NCI-H748 (cell line): ENCODE measurements around the gene ADAMTS2.
"Not testable (repeated sequence)": the region's sequence is repeated elsewhere in the genome, so short reads cannot be mapped to it uniquely, and the experiment has no call there.

Experiments used
- DNase-seq: peaks from one replicate; lab custom pipeline; 2025; ENCODE audit not compliant: unreplicated experiment; lab: John Stamatoyannopoulos, UW

The ADAMTS2 gene

DNA sequence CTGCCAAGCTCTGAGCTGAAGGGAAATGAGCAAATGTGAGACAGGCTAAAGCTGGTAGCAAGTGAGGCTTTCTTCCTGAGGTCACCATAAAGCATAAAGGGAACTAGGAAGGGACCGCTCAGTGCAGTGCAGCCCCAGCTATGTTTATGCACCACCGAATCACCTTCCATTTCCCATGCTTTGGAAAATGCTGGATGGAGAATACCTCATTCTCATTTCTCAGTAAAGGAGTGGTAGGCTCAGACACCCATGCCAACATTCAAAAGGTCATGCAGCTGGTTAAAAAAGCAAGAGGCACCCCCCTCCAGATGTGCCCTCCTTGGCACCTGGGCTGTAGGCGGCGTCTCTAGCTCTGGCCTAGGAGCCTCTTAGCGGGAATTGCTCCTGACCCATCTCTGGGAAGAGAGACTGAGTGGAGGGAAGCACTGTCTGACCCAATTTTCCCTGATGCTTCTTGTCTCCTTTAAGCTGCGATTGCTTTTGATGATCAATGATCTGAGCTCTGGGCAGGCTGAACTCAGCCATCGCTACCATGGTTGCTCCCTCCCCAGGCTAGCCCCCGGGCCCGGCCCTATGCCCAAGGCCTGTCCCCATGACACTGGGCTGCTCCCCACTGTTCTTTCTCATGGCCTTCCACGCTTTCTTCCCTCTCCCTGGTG, 226.4 kb downstream of the ADAMTS2 start:
- DNase-seq = no peak

DNA sequence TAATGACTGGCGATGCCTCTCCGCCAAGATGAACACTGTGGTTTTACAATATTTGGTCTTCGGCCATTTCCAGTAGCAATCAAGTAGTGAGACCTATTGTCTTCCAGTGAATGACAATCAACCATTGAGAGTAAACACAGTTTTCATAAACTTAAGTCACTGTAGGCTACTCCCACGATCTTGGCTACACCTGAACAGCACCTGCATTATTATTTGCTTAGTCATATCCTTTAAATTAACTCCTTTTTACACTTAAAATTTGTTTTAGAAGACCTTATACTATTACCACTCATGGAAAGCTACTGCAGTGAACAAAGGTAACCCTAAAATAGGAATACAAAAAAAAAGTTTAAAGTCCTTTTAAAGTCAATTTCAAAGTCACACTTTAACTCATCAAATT, 226.9 kb downstream of the ADAMTS2 start:
- no peak for DNase-seq

DNA sequence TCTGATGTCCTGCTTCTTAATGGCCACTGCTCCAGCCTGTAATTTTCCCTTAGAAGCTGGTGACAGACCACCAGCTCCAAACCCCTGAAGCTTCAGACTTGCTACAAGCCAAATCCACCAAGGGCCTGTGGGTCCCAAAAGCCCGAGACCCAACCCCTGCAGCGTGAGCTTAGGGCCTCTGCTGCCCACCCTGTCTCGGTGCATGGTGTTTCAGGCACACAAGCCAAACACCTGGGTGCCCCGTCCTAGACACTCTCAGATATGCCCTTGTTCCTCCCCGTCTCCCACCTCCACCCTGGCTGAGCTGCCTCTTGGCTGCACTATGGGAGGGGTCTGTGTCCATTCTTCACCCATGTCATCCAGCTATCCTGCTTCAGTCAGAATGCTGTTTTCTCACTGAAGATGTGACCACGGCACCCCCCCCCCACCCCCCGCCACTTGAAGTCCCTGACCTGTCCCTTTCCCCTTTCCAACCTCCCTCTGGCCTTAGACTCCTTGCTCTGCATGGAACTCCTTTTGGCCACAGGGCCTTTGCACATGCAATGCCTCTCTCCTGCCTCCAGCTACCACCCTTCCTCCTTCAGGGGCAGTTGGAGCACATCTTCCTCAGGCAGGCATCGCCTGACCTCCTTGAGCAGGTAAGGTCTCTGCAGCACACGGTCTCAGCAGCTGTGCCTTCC, 229.3 kb downstream of the ADAMTS2 start:
- DNase-seq = no peak

DNA sequence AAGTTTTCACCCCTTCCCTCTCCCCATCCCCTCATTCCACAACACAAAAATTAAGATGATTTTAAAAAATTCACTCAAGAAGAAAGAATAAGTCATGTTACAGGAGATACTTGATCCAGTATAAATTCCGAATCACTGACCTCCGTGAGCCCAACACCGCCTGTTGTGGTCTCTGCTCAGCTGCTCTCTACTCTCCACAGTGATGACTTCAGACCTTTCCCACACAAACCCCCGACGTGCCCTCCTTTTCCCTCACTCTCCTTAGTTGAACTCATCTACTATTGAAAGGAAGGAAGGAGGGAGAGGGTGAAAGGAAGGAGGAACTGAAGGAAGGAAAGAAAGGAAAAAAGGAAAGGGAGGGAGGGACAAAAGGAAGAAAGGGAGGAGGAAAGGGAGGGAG, 230.0 kb downstream of the ADAMTS2 start:
- no peak for DNase-seq

DNA sequence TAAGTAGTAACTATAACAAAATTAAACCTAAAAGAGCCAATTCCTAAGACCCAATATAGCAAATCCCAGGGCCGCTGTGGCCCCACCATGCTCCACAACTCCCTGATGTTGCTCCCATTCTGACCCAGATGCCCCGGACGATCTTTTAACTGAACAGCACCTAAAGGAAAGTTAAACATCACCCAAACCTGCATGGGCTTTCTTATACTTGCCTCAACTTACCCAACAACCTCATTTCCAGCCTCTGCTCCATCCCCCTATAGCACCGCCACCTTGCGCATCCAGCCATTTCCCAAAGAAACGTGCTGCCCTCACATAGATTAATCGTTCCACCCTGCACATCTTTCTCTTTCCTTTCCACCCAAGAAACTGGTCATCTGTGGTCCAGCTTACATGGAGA, 230.5 kb downstream of the ADAMTS2 start:
- no peak for DNase-seq

DNA sequence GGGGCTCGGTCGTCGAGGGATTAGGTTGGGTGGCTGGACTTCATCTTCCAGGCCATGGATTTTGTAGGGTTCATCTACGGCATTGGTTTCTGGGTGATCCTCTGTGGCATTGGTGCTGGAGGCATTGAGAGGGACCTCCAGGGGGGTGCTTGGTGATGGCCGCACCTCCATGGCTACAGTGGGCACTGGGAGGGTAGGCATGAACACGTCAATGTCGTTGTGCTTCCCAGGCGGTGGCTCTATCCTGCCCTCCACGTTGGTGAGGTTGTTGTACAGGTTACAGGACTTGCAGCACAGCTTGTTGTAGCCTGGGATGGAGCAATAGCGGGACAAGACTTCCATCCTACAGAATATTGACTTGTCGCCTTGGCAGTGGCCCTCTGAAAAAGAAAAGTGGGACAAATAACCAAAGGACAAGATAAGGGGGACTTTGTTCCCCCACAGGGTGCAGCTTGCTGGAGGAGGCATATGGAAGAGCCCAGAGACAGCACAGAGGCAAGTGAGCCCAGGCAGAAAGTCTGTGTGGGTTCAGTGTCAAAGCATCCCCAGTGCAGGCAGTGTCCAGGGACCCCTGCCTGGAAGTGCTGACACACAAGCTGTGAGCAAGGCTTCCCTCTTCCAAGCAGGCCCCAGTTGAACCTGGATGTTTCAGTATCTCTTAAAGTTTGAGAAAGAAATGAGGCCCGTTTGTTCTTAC, 231.2 kb downstream of the ADAMTS2 start:
- no peak for DNase-seq

DNA sequence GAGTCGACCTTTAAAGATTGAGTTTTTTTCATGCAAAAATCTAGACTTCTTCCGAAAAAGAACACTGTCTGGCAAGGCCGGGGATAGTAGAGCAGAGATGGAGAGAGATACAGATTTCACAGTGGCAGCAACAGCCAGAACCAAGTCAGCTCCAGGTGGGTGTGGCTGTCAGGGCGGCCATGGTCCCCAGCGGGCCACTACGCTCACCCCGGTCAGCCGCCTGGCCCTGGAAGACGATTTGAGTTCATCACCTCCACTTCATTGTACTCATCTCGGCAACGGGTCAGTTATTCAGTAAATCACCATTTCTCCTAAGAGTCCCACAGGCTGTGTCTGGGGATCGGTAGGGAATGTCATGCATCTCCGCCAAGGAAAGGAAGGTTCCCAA, 232.1 kb downstream of the ADAMTS2 start:
- DNase-seq = no peak

DNA sequence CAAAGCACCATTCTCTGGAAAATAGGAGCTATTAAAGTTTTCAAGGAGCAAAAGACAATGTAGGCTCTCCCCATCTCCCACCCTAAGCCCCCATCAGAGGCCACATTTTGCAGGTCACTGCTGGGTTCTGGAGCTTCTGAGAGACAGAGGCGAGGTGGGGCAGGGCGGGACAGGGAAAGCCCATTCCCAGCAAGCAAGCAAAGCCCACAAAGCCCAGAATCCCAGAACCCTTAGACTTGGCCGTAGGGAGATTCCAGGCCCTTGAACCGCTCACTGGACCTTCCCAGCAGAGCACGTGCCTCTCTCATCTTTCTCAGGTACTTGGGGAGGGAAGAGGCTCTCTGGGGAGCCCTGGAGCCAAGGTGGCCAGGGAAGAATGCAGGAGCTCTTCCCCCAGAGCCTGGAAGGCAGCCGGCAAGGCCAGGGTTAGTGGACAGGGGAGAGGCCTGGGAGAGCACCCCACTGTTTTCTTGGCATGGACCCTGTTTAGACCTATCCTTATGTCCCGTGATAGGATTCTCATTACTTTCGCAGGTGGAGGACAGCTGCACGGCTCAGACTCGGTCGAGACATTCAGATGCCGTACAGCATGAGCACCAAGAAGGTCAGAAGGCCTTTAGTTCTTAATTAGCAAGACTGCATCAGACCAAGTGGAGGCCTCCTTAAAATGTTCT, 232.7 kb downstream of the ADAMTS2 start:
- DNase-seq = no peak

DNA sequence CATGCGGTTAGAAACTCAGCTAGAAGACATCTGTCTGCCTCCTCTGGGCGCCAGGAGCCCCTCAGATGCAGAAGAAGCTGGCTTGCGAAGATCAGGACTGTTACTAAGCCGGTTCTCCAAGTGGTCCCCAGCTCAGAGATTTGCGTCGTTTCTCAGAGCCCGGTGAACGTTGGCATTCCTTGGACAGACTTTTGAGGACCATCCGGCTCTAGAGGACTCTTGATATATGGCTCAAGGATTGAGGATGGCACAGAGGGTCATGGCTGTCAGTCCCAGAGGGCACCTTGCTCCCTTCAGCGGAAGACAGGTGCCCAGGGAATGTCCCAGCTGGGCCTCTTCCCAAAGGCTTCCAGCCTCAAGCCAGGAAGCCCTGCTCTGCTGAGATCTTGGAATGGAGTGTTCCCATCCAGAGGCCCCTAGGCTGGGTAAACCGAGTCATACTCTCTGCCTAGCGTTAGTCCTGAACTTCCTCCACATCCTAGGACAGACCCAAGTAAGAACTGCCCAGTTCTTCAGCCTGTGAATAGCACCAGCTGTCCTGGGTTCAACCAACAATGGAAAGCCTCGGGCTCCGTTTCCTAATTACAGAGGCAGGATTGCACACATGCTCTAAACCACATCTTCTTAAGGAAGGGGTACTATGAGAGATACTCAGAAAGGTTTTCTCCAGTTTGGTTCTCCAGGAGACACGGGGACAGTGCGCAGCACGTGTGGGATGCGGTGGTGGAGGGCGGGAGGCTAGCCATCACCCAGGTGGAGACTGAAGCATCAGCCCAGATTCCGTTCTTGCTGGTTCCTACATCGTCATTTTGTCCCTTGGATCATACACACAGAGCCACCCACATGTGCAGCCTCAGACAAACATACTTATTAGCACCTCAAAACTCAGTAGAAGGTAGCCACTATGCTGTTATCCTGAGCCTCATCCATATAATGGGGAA, 233.7 kb downstream of the ADAMTS2 start:
- DNase-seq = no peak

DNA sequence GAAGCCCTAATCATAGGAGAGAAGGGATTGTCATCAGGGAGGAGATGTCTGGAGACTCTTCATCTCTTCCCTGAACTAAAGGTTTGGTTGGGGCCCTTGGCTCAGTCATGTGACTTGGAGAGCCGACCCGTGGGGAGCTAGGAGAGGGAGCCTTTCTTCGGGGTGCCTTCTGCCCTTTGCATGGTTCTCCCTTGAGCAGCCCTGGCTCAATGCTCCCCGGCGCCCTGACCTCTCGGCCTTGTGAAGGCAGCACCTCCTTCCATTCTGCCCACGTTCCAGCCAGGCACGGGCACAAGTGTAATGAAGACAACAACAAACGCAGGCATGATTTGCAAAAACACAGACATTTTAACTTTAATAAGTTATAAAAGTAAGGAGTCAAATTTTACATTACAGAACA, 234.7 kb downstream of the ADAMTS2 start:
- no peak for DNase-seq

DNA sequence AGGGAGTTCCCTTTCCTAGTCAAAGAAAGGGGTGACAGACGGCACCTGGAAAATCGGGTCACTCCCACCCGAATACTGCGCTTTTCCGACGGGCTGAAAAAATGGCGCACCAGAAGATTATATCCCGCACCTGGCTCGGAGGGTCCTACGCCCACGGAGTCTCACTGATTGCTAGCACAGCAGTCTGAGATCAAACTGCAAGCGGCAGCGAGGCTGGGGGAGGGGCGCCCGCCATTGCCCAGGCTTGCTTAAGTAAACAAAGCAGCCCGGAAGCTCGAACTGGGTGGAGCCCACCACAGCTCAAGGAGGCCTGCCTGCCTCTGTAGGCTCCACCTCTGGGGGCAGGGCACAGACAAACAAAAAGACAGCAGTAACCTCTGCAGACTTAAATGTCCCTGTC, 244.0 kb downstream of the ADAMTS2 start:
- not testable (repeated sequence) for DNase-seq

DNA sequence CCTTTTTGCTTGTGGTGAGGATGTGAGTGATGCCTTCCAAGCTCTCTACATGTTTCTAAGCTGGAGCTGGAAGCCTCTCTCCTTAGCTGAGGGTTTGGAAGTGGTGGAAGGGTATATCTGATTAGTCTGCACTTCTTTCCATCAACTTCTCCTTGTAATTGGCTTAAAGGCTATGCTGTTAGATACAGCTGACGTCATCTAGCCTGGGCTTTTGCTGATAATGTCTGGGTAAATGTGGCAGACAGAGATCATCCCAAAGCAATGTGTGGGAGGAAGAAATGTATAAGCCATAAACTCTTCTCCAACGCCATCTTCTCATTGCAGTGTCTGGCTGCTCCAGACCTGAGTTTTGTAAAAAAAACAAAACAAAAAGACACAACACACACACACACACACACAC, 255.8 kb downstream of the ADAMTS2 start:
- no peak for DNase-seq

DNA sequence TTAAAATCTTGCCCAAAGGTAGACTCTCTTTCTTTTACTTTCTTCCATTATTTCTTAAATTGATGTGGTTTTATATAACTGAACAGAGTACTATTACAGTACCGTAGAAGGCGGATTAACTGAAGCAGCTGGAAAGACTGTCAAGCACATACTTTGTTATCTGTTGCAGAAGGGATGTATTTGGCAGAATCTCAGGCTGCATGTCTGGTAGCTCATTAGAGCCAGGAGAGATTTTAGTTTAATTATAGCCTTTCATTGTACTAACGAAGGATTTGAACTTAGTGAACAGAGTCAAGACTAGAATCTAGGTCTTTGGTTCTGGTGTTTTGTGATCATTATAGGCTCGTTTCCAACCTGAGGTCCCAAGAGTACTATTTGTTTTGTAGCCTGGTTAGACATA, 264.5 kb downstream of the ADAMTS2 start:
- no peak for DNase-seq

DNA sequence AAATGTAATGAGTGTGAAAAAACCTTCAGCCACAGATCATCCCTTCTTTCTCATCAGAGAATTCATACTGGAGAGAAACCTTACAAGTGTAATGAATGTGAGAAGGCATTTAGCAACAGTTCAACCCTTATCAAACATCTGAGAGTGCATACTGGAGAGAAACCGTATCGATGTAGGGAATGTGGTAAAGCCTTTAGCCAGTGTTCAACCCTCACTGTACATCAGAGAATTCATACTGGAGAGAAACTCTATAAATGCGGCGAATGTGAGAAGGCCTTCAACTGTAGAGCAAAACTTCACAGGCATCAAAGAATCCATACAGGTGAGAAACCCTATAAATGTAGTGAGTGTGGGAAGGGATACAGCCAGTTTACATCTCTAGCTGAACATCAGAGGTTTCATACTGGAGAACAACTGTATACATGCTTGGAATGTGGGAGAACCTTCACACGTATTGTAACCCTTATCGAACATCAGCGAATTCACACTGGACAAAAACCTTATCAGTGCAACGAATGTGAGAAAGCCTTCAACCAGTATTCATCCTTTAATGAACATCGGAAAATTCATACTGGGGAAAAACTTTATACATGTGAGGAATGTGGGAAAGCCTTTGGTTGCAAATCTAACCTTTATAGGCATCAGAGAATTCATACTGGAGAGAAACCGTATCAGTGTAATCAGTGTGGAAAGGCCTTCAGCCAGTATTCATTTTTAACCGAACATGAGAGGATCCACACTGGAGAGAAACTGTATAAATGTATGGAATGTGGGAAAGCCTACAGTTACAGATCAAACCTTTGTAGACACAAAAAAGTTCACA, 265.9 kb downstream of the ADAMTS2 start:
- DNase-seq = no peak

DNA sequence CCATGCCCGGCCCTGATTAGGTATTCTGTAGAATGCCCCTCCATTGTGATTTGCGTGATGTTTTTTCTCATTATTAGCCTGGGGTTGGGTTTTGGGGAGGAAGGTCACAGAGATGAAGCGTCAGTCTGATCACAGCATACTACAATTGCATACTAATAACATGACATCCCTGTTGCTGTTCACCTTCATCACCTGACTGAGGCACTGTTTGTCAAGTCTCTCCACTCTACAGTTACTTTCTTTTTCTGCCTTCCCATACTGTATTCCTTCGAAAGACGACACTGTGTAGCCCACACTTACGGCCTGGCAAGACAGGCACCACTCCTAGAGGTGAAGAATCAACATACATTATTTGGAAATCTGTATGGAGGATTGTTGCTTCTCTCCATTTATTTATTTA, 279.6 kb downstream of the ADAMTS2 start:
- no peak for DNase-seq

DNA sequence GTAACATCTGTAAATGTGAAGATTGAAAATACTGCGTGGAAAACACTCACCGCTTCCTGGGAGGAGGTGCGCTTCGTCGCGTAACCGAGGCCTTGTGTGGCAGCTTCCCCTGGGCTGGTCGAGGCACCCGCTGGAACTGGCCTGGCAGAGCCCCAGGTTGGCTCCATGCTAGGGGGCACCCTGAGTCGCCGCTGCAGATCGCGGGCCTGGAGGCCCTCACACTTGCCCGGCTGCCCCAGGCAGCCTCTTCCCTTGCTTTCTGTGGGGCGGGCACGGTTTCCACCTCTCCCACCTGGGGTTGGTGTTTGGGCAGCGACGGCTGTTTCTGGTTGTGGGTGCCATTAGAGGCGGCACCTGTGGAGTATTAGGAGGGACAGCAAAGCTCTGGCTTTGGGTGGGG, 284.2 kb downstream of the ADAMTS2 start:
- no peak for DNase-seq
